Uterus (tissue), 2 donors: ENCODE data around the gene MEIS2.

Source experiments
- CTCF ChIP-seq, 4 experiments: fragments of 200-600 bp in 2 of 4; fragments of 450-650 bp in 2 of 4; sonication (generic) in 2 of 4; IDR thresholded peaks; one replicate each; pipeline ENCODE4 v1.5.1; 2016 to 2019; ENCODE audit warnings: antibody characterized with exemption in 4 of 4, mild to moderate bottlenecking in 2 of 4, moderate library complexity in 1 of 4
- POLR2A ChIP-seq, 2 donors: fragments of 450-650 bp; IDR thresholded peaks; one replicate each; pipeline ENCODE4 v1.6.1; 2016; ENCODE audit warnings: antibody characterized with exemption in 2 of 2, mild to moderate bottlenecking in 1 of 2, moderate library complexity in 1 of 2

DNA sequence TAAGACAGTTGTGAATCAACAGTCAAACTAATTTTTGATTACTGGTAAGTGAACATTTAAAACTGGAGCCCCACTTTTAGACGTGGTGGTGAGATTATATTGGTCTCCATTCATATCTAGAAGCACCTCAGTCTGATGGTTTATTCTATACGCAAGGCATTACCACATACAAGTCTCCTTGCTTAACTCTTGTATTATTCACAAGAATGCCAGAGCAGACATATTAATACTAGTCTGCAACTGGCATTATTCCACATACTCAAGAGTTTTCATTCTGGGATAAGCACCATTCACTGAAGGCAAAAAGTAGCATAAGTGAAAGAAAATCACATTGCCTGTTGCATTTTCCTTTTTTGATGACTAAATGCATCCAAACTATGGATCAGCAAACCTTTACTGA, 36.9 kb upstream of the MEIS2 start:
- TF ChIP-seq CTCF (IDR thresholded peaks at IDR 0.05) (no peak), POLR2A (IDR thresholded peaks at IDR 0.05) (no peak)
